ENCODE results near the gene ACOT11.
"Not testable (repeated sequence)": the region's sequence is repeated elsewhere in the genome, so short reads cannot be mapped to it uniquely, and the experiment has no call there.

Gene ACOT11

DNA sequence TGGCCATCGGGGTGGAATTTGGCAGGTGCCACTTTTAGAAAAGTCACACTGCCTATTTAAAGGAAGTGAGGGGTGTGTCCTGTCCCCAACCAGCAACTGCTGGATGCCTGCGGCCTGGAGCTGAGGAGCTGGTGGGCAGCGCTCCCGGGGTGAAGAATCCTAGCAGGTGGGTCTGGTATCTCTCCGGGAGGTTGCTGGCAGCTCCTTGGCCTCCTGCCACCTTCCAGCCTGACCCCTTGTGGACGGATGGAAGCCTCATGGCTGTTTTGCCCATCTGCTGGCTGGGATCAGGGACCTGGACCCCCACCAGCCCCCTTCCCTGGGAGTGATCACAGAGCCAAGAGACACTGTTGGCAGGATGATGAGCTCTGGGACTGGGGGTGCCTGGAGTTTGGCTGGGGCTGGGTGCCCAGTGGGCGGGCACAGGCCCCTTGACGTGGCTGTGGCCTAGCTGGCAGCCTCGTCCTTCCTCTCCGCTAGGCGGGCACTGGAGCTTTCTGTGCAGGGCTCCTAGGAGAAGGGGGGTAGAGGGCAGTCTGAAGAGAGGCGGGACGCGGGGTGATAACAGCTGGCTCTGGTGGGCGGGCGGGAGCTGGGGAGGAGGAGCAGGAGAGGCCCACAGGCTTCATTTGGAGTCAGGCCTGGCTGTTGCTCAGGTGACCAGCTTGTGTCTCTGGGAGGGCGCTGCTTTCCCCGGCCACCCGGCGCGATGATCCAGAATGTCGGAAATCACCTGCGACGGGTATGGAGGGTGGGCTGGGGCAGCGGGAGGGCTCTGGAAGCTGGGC is at the start of gene ACOT11:
TSS of gene ACOT11 (plus strand) at position 628 of the 788 bp plus-strand sequence. CDS start at position 710, 82 bp downstream.
- no peak for DNase-seq (ENCODE audit: low read depth)

GRCh38 chr1:54498383-54499096 is 49.5 kb upstream of the ACOT11 start:
- DNase-seq (ENCODE audit: low read depth) = no peak

- no peak for DNase-seq (ENCODE audit: low read depth)
Measured at GRCh38 chr1:54499097-54499359, 49.0 kb upstream of the ACOT11 start.

DNA sequence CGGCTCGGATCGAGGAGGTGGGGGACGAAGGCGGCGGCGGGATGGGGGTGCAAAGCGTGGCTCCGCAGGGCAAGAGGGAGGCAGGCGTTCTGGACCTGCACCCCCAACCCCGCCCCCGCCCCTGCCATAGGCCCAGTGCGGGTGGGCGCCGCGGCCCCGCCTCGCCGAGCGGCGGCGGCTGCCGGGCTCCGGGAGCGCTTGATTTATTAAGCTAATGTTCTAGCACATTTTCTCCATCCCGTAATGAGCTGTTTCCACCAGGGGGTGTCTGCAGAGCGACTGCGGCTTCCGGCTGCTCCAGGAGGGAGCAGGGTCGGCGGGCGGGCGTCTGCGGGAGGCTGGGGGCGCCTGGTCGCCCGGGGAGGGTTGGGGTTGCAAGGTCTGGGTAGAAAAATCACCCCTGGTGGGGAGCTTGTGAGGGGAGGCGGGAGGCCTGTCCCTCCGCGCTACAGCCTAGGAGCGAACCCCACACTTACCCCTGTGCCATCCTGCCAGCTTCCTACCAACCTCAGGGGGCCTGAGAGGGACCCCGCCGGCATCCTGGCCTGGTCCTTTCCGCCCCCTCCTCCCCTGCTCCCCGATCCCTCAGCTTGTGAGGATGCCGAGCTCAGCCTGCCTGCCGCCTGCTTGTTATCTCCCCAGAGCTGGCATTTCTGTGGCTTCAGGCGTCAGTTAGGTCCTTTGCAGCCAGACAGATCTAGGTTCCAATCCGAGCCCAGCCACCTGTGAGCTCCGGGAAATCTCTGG is 48.5 kb upstream of the ACOT11 start:
- no peak for DNase-seq (ENCODE audit: low read depth)

DNA sequence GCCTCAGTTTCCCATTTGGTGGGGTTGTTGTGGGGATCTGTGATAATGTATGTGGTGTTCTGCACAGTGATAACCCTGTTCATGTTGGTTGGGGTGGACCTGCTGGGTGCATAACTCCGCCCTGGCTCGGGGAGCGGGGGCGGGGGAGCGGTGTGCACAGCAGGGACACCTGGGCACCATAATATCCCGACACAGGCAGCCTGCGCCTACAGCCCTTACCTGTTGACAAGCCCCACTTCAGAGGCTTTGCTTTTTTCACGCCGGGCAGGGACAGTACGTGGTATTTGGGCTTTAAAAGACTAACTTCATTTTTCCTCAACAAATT is 48.0 kb upstream of the ACOT11 start:
- no peak for DNase-seq (ENCODE audit: low read depth)

- DNase-seq (ENCODE audit: low read depth) = no peak
Measured at GRCh38 chr1:54501849-54502248, 46.2 kb upstream of the ACOT11 start.

- DNase-seq (ENCODE audit: low read depth) = no peak
Measured at GRCh38 chr1:54502342-54502741, 45.7 kb upstream of the ACOT11 start.

- DNase-seq (ENCODE audit: low read depth) = no peak
Measured at GRCh38 chr1:54506594-54506993, 41.4 kb upstream of the ACOT11 start.

- DNase-seq (ENCODE audit: low read depth) = no peak
Measured at GRCh38 chr1:54507033-54507870, 40.8 kb upstream of the ACOT11 start.

DNA sequence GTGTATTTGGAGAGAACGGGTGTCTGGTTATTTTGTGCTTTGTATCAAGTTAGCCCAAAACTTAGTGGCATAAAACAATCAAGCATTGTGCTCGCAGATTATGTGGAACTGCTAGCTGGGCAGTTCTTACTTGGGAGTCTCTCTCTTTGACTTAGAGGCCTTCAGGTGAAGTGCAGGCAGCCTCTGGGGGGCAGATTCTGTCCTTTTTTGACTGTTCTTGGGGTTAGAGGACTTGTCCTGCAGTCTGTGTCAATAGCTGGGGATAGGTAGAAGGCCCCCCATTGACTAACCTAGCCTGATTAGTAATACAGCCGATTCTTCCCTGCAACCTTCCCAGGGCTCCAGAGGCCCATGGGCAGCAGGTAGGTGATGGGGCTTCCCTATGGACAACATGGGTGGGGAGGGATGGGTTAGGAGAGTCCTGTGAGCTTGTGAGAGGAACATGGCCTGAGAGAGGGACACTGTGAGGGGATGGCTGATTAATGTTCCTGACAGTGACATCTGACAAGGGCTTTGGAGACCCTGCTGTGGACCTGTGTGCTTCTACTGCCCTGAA is 37.2 kb upstream of the ACOT11 start:
- DNase-seq (ENCODE audit: low read depth) = no peak

- DNase-seq (ENCODE audit: low read depth) = not testable (repeated sequence)
Measured at GRCh38 chr1:54513921-54514580, 34.0 kb upstream of the ACOT11 start.

DNA sequence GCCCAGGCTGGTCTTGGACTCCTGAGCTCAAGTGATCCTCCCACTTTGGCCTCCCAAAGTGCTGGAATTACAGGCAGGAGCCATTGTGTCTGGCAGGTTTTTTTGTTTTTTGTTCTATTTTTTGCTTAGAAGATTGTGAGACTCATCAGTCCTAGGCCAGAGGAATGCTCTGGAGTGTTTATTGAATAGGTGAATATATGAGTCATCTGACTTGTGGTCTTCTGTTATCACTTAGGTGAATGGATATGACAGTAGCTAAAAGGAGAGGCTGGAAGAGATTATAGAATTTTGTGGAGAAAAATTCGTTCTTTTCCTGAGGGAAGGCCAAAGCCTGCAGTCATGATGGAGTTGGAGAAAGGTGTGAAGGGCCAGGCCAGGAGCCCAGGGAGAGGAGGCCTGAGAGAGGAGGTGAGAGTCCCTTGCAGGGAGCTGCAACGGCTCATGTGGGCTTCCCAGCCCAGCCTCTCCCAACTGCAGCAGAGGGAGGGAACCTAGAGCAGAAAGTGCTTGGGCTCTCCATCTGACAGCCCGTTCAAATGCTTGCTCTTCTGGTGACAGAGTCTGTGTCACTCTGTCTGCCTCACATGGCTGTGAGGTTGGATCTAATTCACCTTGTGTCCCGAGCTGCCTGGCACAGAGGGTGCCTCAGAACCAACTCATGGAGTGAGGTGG is 31.6 kb upstream of the ACOT11 start:
- DNase-seq (ENCODE audit: low read depth) = no peak

DNA sequence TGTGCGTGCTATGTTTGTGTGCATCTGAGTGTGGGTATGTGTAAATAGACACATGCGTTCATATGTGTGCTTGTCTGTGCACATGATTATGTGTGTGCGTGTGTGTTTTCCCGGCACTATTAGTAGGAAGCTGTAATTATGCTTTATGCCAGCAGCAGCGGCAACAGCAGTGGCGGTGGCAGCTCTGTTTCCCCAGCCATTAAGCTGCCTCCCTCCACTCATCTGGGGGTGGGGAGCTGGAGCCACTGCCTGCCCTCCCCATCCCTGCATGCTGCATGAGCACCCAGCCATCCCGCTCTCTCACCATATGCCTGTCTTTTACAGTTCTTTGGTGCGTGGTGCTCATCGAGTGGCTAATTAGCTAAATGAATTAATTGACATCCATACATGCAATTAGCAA is 30.5 kb upstream of the ACOT11 start:
- DNase-seq (ENCODE audit: low read depth) = no peak

GRCh38 chr1:54518489-54518888 is 29.5 kb upstream of the ACOT11 start:
- DNase-seq (ENCODE audit: low read depth) = no peak

- DNase-seq (ENCODE audit: low read depth) = no peak
Measured at GRCh38 chr1:54519709-54520108, 28.3 kb upstream of the ACOT11 start.

- no peak for DNase-seq (ENCODE audit: low read depth)
Measured at GRCh38 chr1:54520631-54521321, 27.3 kb upstream of the ACOT11 start.

GRCh38 chr1:54526565-54526964 is 21.5 kb upstream of the ACOT11 start:
- not testable (repeated sequence) for DNase-seq (ENCODE audit: low read depth)

GRCh38 chr1:54528613-54529012 is 19.4 kb upstream of the ACOT11 start:
- no peak for DNase-seq (ENCODE audit: low read depth)

GRCh38 chr1:54532033-54532432 is 16.0 kb upstream of the ACOT11 start:
- DNase-seq (ENCODE audit: low read depth) = no peak

GRCh38 chr1:54536656-54537055 is 11.4 kb upstream of the ACOT11 start:
- DNase-seq (ENCODE audit: low read depth) = not testable (repeated sequence)

All from T-helper 22 cell (primary cell).